ENCODE measurements around the gene DUSP28. TPM values are rescaled to one million over a fixed set of nuclear protein-coding genes. Genes with fewer than 3 reads are reported as not detected.
A peak's percentile ranks its signal among the peaks of the same experiment; 100 is the strongest.

DUSP28 gene
- total RNA-seq, 4 donors from 2014 or later = 3.4 to 10.8 (median 6.2) TPM

DNA sequence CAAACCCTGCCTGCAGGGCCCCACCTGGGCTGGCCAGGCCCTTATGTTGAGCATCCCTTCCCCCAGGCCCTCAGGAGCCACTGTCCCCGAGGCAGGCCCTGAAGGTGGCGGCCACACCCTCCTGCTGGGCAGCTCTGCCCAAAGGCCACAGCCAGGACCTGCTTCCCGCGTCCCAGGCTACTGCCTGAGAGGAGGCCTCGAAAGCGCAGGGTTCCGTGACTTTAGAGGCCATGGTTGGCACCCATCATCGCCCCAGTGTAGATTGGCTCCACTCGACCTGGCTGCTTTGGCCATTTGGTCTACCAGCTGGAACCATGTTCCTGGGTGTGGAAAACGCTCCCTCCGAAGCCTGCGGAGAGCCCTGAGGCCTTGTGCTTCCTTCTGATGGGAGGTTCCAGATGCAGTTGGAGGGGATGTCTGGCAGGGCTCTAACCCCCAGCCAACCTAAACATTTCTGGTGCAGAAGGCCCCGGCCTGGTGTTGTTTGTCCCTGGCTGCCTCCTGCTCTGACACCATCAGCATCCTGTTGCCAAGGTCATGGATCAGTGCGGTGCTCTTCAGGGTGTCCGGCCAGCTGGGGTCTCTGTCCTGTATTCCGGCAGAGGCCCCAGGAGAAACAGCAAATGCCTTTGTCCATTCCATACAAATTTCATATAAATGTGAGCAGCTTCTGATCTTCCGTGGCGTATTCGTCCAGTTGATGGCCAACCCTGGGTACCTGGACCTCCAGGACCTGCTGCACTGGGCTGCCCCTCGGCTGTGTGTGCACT is 41.1 kb downstream of the DUSP28 start:
- in situ Hi-C loops (cut with MboI; ENCODE audit: low pct_ligation_motif_present in 1 of 4, low pct_unique_long_range_greater_than_20kb in 1 of 4, low sequenced_read_pairs in 3 of 4) (no loop called here), intact Hi-C loops (cut with DNase I; ENCODE audit: low total_unique reads) (no loop called here)
- peaks cover 15 to 25% (median 20%) of the 10 kb centered on the region in 4 donors for H3K4me1 ChIP-seq
- 90% methylated on average over 20 of the region's 20 CpGs; no CpG with 5 or more reads in 1 of the 2 donors for WGBS, 2 donors (ENCODE audit: low coverage in 1 of 2)
- no peak overlapping the region for H3K27ac ChIP-seq
- TF ChIP-seq POLR2A (IDR thresholded peaks at IDR 0.05) (no peak), EP300 (IDR thresholded peaks at IDR 0.05; ENCODE audit: low read depth) (no peak), POLR2AphosphoS5 (IDR thresholded peaks at IDR 0.05) (no peak)
- TF ChIP-seq, protein P1, sequence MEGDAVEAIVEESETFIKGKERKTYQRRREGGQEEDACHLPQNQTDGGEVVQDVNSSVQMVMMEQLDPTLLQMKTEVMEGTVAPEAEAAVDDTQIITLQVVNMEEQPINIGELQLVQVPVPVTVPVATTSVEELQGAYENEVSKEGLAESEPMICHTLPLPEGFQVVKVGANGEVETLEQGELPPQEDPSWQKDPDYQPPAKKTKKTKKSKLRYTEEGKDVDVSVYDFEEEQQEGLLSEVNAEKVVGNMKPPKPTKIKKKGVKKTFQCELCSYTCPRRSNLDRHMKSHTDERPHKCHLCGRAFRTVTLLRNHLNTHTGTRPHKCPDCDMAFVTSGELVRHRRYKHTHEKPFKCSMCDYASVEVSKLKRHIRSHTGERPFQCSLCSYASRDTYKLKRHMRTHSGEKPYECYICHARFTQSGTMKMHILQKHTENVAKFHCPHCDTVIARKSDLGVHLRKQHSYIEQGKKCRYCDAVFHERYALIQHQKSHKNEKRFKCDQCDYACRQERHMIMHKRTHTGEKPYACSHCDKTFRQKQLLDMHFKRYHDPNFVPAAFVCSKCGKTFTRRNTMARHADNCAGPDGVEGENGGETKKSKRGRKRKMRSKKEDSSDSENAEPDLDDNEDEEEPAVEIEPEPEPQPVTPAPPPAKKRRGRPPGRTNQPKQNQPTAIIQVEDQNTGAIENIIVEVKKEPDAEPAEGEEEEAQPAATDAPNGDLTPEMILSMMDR (IDR thresholded peaks at IDR 0.05) = no peak
- DNase-seq = peak; percentile 6
- no peaks in the 10 kb centered on the region for H3K9me3 ChIP-seq
- no peaks in the 10 kb centered on the region for H3K36me3 ChIP-seq
- H3K27me3 ChIP-seq = no peaks in the 10 kb centered on the region
- H3K4me3 ChIP-seq = no peak overlapping the region

- in situ Hi-C loops (cut with MboI; ENCODE audit: low pct_ligation_motif_present in 1 of 4, low pct_unique_long_range_greater_than_20kb in 1 of 4, low sequenced_read_pairs in 3 of 4) = no loop called here
Measured at GRCh38 chr2:240601831-240602160, 41.6 kb downstream of the DUSP28 start.

DNA sequence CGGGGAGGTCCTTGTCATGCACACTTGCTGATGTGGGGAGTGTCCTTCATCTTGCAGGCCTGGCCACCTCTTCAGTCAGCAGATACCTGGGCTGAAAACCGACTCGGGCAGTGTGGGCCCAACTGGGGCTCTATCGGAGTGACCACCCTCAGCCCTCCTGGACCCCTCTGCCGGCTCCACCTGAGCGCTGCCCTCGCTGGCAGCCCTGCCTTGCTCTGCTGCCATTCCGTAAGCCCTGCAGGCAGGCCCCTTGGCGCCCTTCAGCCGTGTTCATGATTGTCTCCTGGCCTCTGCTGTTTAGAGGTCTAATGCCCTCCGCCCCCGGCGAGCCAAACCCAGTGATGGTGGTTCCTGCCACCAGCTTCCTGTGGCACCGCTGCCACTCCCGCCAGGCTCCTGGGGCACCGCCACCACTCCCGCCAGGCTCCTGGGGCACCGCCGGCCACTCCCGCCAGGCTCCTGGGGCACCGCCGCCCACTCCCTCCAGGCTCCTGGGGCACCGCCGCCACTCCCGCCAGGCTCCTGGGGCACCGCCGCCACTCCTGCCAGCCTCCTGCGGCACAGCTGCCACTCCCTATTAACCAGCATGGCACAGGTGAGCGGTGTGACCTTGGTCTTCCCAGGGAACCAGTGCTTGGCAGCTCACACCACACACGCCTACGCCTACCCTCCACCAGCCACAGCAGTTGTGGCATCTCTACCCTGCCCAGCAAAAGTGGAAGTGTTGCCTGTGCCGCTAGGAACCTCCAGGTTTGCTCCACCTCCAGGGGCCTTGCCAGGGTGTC is 42.3 kb downstream of the DUSP28 start:
- intact Hi-C loops (cut with DNase I; ENCODE audit: low total_unique reads) (no loop called here), in situ Hi-C loops (cut with MboI; ENCODE audit: low pct_ligation_motif_present in 1 of 4, low pct_unique_long_range_greater_than_20kb in 1 of 4, low sequenced_read_pairs in 3 of 4) (no loop called here)
- Histone ChIP-seq H3K4me1 (peaks cover 15 to 35% (median 23%) of the 10 kb centered on the region in 4 donors), H3K9me3 (no peaks in the 10 kb centered on the region), H3K27me3 (no peaks in the 10 kb centered on the region), H3K27ac (peak overlapping the region in 1 of 4 donors; percentile 92), H3K36me3 (no peaks in the 10 kb centered on the region), H3K4me3 (no peak overlapping the region)
- peak; percentile 9 for DNase-seq
- WGBS, 2 donors (ENCODE audit: low coverage in 1 of 2) = 93% methylated on average over 32 of the region's 32 CpGs; no CpG with 5 or more reads in 1 of the 2 donors
- TF ChIP-seq EP300 (IDR thresholded peaks at IDR 0.05; ENCODE audit: low read depth) (no peak), POLR2A (IDR thresholded peaks at IDR 0.05) (no peak), POLR2AphosphoS5 (IDR thresholded peaks at IDR 0.05) (no peak)
- TF ChIP-seq, protein P1 (IDR thresholded peaks at IDR 0.05) = no peak

More at GRCh38 chr2:240601831-240602160, 41.6 kb downstream of the DUSP28 start:
- no peak for TF ChIP-seq POLR2A (IDR thresholded peaks at IDR 0.05)
- no peak for TF ChIP-seq EP300 (IDR thresholded peaks at IDR 0.05; ENCODE audit: low read depth)
- TF ChIP-seq POLR2AphosphoS5 (IDR thresholded peaks at IDR 0.05) = no peak
- TF ChIP-seq, protein P1 (IDR thresholded peaks at IDR 0.05) = no peak
- no peaks in the 10 kb centered on the region for H3K9me3 ChIP-seq
- no peak overlapping the region for H3K27ac ChIP-seq
- peak; percentile 6 for DNase-seq
- WGBS, 2 donors (ENCODE audit: low coverage in 1 of 2) = 92% methylated on average over 11 of the region's 11 CpGs; no CpG with 5 or more reads in 1 of the 2 donors
- intact Hi-C loops (cut with DNase I; ENCODE audit: low total_unique reads) = no loop called here
- H3K36me3 ChIP-seq = no peaks in the 10 kb centered on the region
- peaks cover 15 to 28% (median 21%) of the 10 kb centered on the region in 4 donors for H3K4me1 ChIP-seq
- no peaks in the 10 kb centered on the region for H3K27me3 ChIP-seq
- no peak overlapping the region for H3K4me3 ChIP-seq

Data from transverse colon (tissue), 4 donors.